Measurements from ENCODE around the gene RAB17.

The RAB17 gene

GRCh38 chr2:237572742-237573101 lies 17.8 kb downstream of the RAB17 start:
- Histone ChIP-seq H3K79me2 (ENCODE audit: insufficient read depth, low read length) (no peaks in the 10 kb centered on the region), H2AFZ (ENCODE audit: low read length) (0 out of 2 replicates have a peak overlapping the region, but pooled peaks have one; percentile 73), H3F3A (ENCODE audit: low read depth) (no peaks in the 10 kb centered on the region), H3K4me3 (ENCODE audit: low read length, poor library complexity, severe bottlenecking) (no peak overlapping the region), H3K9ac (ENCODE audit: low read depth, low read length, poor library complexity, severe bottlenecking) (no peak overlapping the region), H3K9me3 (ENCODE audit: insufficient read depth, low read depth, low read length) (no peaks in the 10 kb centered on the region), H3K27me3 (ENCODE audit: insufficient read depth, low read length, poor library complexity, severe bottlenecking) (no peaks in the 10 kb centered on the region), H3K9me2 (replicated peaks; ENCODE audit: low read depth, low read length) (no peaks in the 10 kb centered on the region), H4K20me1 (ENCODE audit: insufficient read depth, low read length, poor library complexity, severe bottlenecking) (no peaks in the 10 kb centered on the region), H3K36me3 (ENCODE audit: insufficient read depth, low read length) (no peaks in the 10 kb centered on the region), H3K4me1 (ENCODE audit: insufficient read depth, low read length, poor library complexity, severe bottlenecking) (no peaks in the 10 kb centered on the region), H3K4me2 (ENCODE audit: low read depth, low read length, poor library complexity, severe bottlenecking) (no peak overlapping the region)
- TF ChIP-seq EZH2phosphoT487 (IDR thresholded peaks at IDR 0.05; ENCODE audit: borderline replicate concordance) = no peak
- TF ChIP-seq CTCF (conservative IDR thresholded peaks at IDR 0.05; ENCODE audit: low read length) = no peak

- Histone ChIP-seq H3K27me3 (ENCODE audit: insufficient read depth, low read length, poor library complexity, severe bottlenecking) (no peaks in the 10 kb centered on the region), H3K36me3 (ENCODE audit: insufficient read depth, low read length) (no peaks in the 10 kb centered on the region), H4K20me1 (ENCODE audit: insufficient read depth, low read length, poor library complexity, severe bottlenecking) (no peaks in the 10 kb centered on the region), H2AFZ (ENCODE audit: low read length) (peak overlapping the region; percentile 73), H3K4me2 (ENCODE audit: low read depth, low read length, poor library complexity, severe bottlenecking) (peak overlapping the region; percentile 14), H3K9ac (ENCODE audit: low read depth, low read length, poor library complexity, severe bottlenecking) (no peak overlapping the region), H3K9me3 (ENCODE audit: insufficient read depth, low read depth, low read length) (no peaks in the 10 kb centered on the region), H3K9me2 (replicated peaks; ENCODE audit: low read depth, low read length) (no peaks in the 10 kb centered on the region), H3K79me2 (ENCODE audit: insufficient read depth, low read length) (no peaks in the 10 kb centered on the region), H3K4me3 (ENCODE audit: low read length, poor library complexity, severe bottlenecking) (no peak overlapping the region), H3K4me1 (ENCODE audit: insufficient read depth, low read length, poor library complexity, severe bottlenecking) (no peaks in the 10 kb centered on the region), H3F3A (ENCODE audit: low read depth) (no peaks in the 10 kb centered on the region)
- TF ChIP-seq CTCF (conservative IDR thresholded peaks at IDR 0.05; ENCODE audit: low read length) (peak; percentile 99), EZH2phosphoT487 (IDR thresholded peaks at IDR 0.05; ENCODE audit: borderline replicate concordance) (no peak)
Observed at GRCh38 chr2:237572021-237572741, 18.4 kb downstream of the RAB17 start.

- Histone ChIP-seq H3K4me2 (ENCODE audit: low read depth, low read length, poor library complexity, severe bottlenecking) (no peak overlapping the region), H3K9ac (ENCODE audit: low read depth, low read length, poor library complexity, severe bottlenecking) (no peak overlapping the region), H3K4me1 (ENCODE audit: insufficient read depth, low read length, poor library complexity, severe bottlenecking) (no peaks in the 10 kb centered on the region), H3K9me2 (replicated peaks; ENCODE audit: low read depth, low read length) (no peaks in the 10 kb centered on the region), H3K9me3 (ENCODE audit: insufficient read depth, low read depth, low read length) (no peaks in the 10 kb centered on the region), H2AFZ (ENCODE audit: low read length) (peak overlapping the region; percentile 64), H3K27me3 (ENCODE audit: insufficient read depth, low read length, poor library complexity, severe bottlenecking) (no peaks in the 10 kb centered on the region), H3K36me3 (ENCODE audit: insufficient read depth, low read length) (no peaks in the 10 kb centered on the region), H3F3A (ENCODE audit: low read depth) (no peaks in the 10 kb centered on the region), H3K79me2 (ENCODE audit: insufficient read depth, low read length) (no peaks in the 10 kb centered on the region), H3K4me3 (ENCODE audit: low read length, poor library complexity, severe bottlenecking) (no peak overlapping the region), H4K20me1 (ENCODE audit: insufficient read depth, low read length, poor library complexity, severe bottlenecking) (no peaks in the 10 kb centered on the region)
- no peak for TF ChIP-seq CTCF (conservative IDR thresholded peaks at IDR 0.05; ENCODE audit: low read length)
- TF ChIP-seq EZH2phosphoT487 (IDR thresholded peaks at IDR 0.05; ENCODE audit: borderline replicate concordance) = no peak
Observed at GRCh38 chr2:237571551-237571950, 19.0 kb downstream of the RAB17 start.
